Neural progenitor cell (in vitro differentiated cells): ENCODE data around the gene SIAH2. TPM values are rescaled to one million over a fixed set of nuclear protein-coding genes. Genes with fewer than 3 reads are reported as not detected.

Experiments
- DNase-seq: peaks from one replicate; pipeline ENCODE4 v3.0.0-alpha.2; 2016; ENCODE audit warnings: low spot score
- H2AFZ ChIP-seq: fragments of 200-600 bp; sonication (generic); replicated peaks from 2 replicates; pipeline ENCODE4 v1.6.1; 2016; ENCODE audit warnings: antibody characterized with exemption
- H3F3A ChIP-seq: fragments of 200-600 bp; sonication (generic); 2 replicates; pipeline ENCODE4 v1.6.1; 2016; ENCODE audit warnings: antibody characterized with exemption, low read depth
- H3K27ac ChIP-seq: fragments of 200-600 bp; sonication (generic); 2 replicates; pipeline ENCODE4 v1.5.1; 2016; ENCODE audit warnings: mild to moderate bottlenecking
- H3K27me3 ChIP-seq: fragments of 200-600 bp; sonication (generic); 2 replicates; pipeline ENCODE4 v1.6.1; 2016; ENCODE audit warnings: mild to moderate bottlenecking, moderate library complexity
- H3K36me3 ChIP-seq: fragments of 200-600 bp; sonication (generic); 2 replicates; pipeline ENCODE4 v1.5.1; 2016
- H3K4me1 ChIP-seq: fragments of 200-600 bp; sonication (generic); 2 replicates; pipeline ENCODE4 v1.6.1; 2016; ENCODE audit warnings: mixed run types
- H3K4me2 ChIP-seq: fragments of 200-600 bp; sonication (generic); 2 replicates; pipeline ENCODE4 v1.6.1; 2016
- H3K4me3 ChIP-seq: fragments of 200-600 bp; sonication (generic); 2 replicates; pipeline ENCODE4 v1.5.1; 2016
- H3K79me2 ChIP-seq: fragments of 200-600 bp; sonication (generic); 2 replicates; pipeline ENCODE4 v1.6.1; 2016; ENCODE audit warnings: low read depth
- H3K9ac ChIP-seq: fragments of 200-600 bp; sonication (generic); 2 replicates; pipeline ENCODE4 v1.6.1; 2016
- H3K9me3 ChIP-seq: fragments of 200-600 bp; sonication (generic); 2 replicates; pipeline ENCODE4 v1.5.1; 2016; ENCODE audit warnings: low read depth
- H4K20me1 ChIP-seq: fragments of 200-600 bp; sonication (generic); 2 replicates; pipeline ENCODE4 v1.6.1; 2016; ENCODE audit warnings: low read depth
- H3K27ac Mint-ChIP-seq: 3 replicates; pipeline ENCODE4 v1.8.0; 2021; ENCODE audit warnings: mixed read lengths
- H3K27me3 Mint-ChIP-seq: 2 replicates; pipeline ENCODE4 v1.8.0; 2022; ENCODE audit warnings: low read depth, mild to moderate bottlenecking, inconsistent platforms, moderate library complexity, mixed read lengths; ENCODE audit not compliant: insufficient read depth
- H3K36me3 Mint-ChIP-seq: 3 replicates; pipeline ENCODE4 v1.8.0; 2021; ENCODE audit warnings: mixed read lengths
- H3K4me1 Mint-ChIP-seq: 3 replicates; pipeline ENCODE4 v1.8.0; 2021; ENCODE audit warnings: mixed read lengths
- H3K4me3 Mint-ChIP-seq: 3 replicates; pipeline ENCODE4 v1.8.0; 2021; ENCODE audit warnings: mild to moderate bottlenecking, moderate library complexity, mixed read lengths
- H3K9me3 Mint-ChIP-seq: 3 replicates; pipeline ENCODE4 v1.8.0; 2020; ENCODE audit warnings: mixed read lengths
- CTCF ChIP-seq: fragments of 200-600 bp; sonication (generic); IDR thresholded peaks from 2 replicates; pipeline ENCODE4 v1.5.1; 2017; ENCODE audit warnings: antibody characterized with exemption, mild to moderate bottlenecking
- EZH2 ChIP-seq: fragments of 200-600 bp; sonication (generic); IDR thresholded peaks from 2 replicates; pipeline ENCODE4 v1.6.1; 2017; ENCODE audit warnings: antibody characterized with exemption, mild to moderate bottlenecking, moderate library complexity
- EZH2phosphoT487 ChIP-seq: fragments of 200-600 bp; sonication (generic); IDR thresholded peaks from 2 replicates; pipeline ENCODE4 v1.6.1; 2017; ENCODE audit warnings: antibody characterized with exemption
- total RNA-seq: library from RNA; depleted of rRNA; stranded (reverse); fragments of >200 nt; gene quantifications from 2 replicates; pipeline ENCODE4 v1.2.3, GENCODE V29; 2015; ENCODE audit warnings: low replicate concordance

SIAH2 gene
- total RNA-seq, 1 donor from 2014 or later = 14.6 TPM

GRCh38 chr3:150786791-150787190 is 23.8 kb upstream of the SIAH2 start:
- Histone ChIP-seq H4K20me1 (no peaks in the 10 kb centered on the region), H3K4me1 (peaks cover 6% of the 10 kb centered on the region), H3K27me3 (no peaks in the 10 kb centered on the region), H3K36me3 (no peaks in the 10 kb centered on the region), H3K4me3 (no peak overlapping the region), H2AFZ (no peak overlapping the region), H3K4me2 (no peak overlapping the region), H3K79me2 (no peaks in the 10 kb centered on the region), H3K9ac (no peak overlapping the region), H3K27ac (no peak overlapping the region), H3K9me3 (no peaks in the 10 kb centered on the region), H3F3A (no peaks in the 10 kb centered on the region)
- Mint-ChIP-seq H3K4me1 (peaks cover 25% of the 10 kb centered on the region), H3K27ac (no peak overlapping the region), H3K9me3 (peaks cover 4% of the 10 kb centered on the region), H3K27me3 (peaks cover 11% of the 10 kb centered on the region), H3K36me3 (no peaks in the 10 kb centered on the region), H3K4me3 (no peak overlapping the region)
- no peak for DNase-seq
- TF ChIP-seq EZH2phosphoT487 = no peak
- no peak for TF ChIP-seq EZH2
- TF ChIP-seq CTCF = no peak

GRCh38 chr3:150784747-150785125 is 21.8 kb upstream of the SIAH2 start:
- H3K4me1 Mint-ChIP-seq = peaks cover 13% of the 10 kb centered on the region
- Histone ChIP-seq H3K27me3 (no peaks in the 10 kb centered on the region), H4K20me1 (no peaks in the 10 kb centered on the region), H3K4me3 (no peak overlapping the region), H3K9ac (no peak overlapping the region), H3K4me2 (no peak overlapping the region), H3K9me3 (no peaks in the 10 kb centered on the region), H3F3A (no peaks in the 10 kb centered on the region), H3K79me2 (no peaks in the 10 kb centered on the region), H3K27ac (no peak overlapping the region), H3K4me1 (peaks cover under 1% of the 10 kb centered on the region), H3K36me3 (no peaks in the 10 kb centered on the region), H2AFZ (no peak overlapping the region)
- H3K9me3 Mint-ChIP-seq = no peaks in the 10 kb centered on the region
- no peak overlapping the region for H3K27ac Mint-ChIP-seq
- H3K27me3 Mint-ChIP-seq = peaks cover 4% of the 10 kb centered on the region
- DNase-seq = no peak
- TF ChIP-seq EZH2 (no peak), CTCF (no peak)
- H3K36me3 Mint-ChIP-seq = no peaks in the 10 kb centered on the region
- H3K4me3 Mint-ChIP-seq = no peak overlapping the region

- no peak overlapping the region for H3K9ac ChIP-seq
- no peak for DNase-seq
- no peak overlapping the region for H3K27ac Mint-ChIP-seq
- H3K4me1 Mint-ChIP-seq = peaks cover 9% of the 10 kb centered on the region
- H3K27ac ChIP-seq = no peak overlapping the region
- no peaks in the 10 kb centered on the region for H3K4me1 ChIP-seq
- H4K20me1 ChIP-seq = no peaks in the 10 kb centered on the region
- no peak overlapping the region for H2AFZ ChIP-seq
- H3K27me3 ChIP-seq = no peaks in the 10 kb centered on the region
- no peak for TF ChIP-seq EZH2phosphoT487
- TF ChIP-seq EZH2 = no peak
- no peak for TF ChIP-seq CTCF
- no peaks in the 10 kb centered on the region for H3K36me3 ChIP-seq
- H3K36me3 Mint-ChIP-seq = no peaks in the 10 kb centered on the region
- peaks cover 5% of the 10 kb centered on the region for H3K27me3 Mint-ChIP-seq
- no peak overlapping the region for H3K4me3 Mint-ChIP-seq
- no peaks in the 10 kb centered on the region for H3F3A ChIP-seq
- H3K79me2 ChIP-seq = no peaks in the 10 kb centered on the region
- no peaks in the 10 kb centered on the region for H3K9me3 Mint-ChIP-seq
- no peak overlapping the region for H3K4me2 ChIP-seq
- no peak overlapping the region for H3K4me3 ChIP-seq
- no peaks in the 10 kb centered on the region for H3K9me3 ChIP-seq
These were observed 21.2 kb upstream of the SIAH2 start for GRCh38 chr3:150783920-150784746.
